Activated CD4-positive, alpha-beta T cell treated with anti-CD3 and anti-CD28 coated beads, Interleukin-2, amount 50 U/mL, for 16 hours (primary cell): ENCODE data around the gene CCDC51.
"Not testable (repeated sequence)": the region's sequence is repeated elsewhere in the genome, so short reads cannot be mapped to it uniquely, and the experiment has no call there.

Experiments used
- DNase-seq: peaks from one replicate; pipeline ENCODE4 v3.0.0-alpha.2; 2020

CCDC51 gene

DNA sequence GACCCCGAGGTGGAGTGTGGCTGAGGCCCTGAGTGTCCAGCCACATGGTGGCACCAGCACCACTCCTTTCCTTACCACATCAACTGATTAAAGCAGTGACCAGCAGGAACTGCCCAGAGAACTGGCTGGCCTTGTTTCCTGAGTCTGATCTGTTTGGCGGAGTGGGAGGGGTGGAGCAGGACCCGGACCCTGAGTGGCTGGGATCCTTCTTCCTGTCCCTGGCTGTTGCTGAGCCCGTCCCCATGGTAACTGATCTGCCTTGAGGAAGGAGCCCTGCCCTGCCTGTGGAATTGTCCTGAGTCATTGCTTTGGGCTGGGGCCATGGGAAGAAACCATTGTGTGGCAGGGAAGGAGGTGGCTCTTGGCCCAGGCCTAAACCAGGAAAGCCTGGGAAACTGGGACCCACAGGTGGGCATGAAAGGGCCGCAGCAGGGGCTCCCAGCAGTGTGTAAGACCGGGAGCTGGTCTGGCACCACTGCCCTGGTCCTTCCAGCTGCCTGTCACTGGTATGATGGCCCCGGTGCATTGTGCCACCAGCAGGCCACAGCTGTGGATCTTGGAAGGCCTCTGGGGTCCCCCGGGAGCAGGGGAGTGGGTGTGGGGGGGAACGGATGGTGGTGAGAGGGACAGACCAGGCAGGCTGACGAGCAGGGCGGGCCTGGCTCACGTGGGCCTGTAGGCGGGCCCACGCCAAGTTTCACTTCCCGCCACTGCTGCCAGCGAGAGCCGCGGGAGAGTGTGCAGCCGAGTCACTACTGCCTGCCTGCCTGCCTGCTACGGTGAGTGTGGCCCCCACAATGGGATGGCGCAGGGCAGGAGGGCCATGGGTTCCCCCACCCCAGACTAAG lies 25.8 kb upstream of the CCDC51 start:
- DNase-seq, result peak; percentile 89

DNA sequence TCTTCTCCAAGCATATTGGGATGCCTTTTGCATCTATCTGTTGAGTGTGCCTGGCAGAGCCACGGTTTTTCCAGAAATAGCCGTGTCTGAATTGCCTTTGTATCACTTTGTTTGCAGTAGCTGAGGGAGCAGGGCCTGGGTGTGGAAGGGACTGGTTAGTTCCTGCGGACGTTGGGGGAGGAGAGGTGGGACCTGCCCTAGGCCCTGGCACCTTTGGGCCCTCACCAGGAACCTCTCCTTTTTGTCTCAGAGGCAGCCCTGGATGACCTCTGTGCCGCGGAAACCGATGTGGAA lies 25.3 kb upstream of the CCDC51 start:
- DNase-seq, result no peak

DNA sequence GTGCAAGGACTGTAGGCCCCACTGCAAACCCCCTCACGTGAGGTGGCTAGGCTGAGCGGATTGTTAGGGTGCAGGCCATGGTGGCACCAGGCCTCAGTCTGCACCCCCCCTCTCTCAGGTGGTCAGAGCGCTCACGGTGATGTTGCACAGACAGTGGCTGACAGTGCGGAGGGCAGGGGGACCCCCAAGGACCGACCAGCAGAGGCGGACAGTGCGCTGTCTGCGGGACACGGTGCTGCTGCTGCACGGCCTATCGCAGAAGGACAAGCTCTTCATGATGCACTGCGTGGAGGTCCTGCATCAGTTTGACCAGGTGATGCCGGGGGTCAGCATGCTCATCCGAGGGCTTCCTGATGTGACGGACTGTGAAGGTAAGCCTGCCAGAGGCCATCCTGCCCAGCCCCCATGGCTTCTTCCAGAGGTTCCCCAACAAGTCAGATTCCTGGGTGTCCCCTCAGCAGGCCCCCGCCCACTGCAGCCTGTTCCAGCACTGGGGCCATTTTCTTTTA lies 24.8 kb upstream of the CCDC51 start:
- no peak for DNase-seq

DNA sequence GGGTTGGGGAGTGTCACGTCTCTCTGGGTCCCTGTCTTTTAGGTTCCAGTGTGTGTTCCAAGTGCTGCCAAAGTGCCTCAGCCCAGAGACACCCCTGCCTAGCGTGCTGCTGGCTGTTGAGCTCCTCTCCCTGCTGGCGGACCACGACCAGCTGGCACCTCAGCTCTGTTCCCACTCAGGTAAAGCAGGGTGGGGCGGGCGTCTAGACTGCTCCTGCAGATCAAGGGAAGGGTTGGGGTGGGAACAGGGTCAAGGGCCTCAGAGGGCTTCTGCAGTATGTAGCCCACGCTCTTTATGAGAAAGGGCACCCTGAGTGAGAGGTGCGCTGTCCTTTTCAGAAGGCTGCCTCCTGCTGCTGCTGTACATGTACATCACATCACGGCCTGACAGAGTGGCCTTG lies 23.8 kb upstream of the CCDC51 start:
- no peak for DNase-seq

DNA sequence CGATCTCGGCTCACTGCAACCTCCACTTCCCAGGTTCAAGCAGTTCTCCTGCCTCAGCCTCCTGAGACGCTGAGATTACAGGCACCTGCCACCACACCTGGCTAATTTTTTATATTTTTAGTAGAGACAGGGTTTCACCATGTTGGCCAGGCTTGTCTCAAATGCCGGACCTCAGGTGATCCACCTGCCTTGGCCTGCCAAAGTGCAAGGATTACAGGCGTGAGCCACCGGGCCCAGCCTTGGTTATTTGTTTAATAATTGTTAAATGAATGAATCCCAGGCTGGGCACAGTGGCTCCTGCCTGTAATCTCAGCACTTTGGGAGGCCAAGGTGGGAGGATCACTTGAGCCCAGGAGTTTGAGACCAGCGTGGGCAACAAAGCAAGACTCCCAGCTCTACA lies 21.8 kb upstream of the CCDC51 start:
- DNase-seq, result not testable (repeated sequence)

DNA sequence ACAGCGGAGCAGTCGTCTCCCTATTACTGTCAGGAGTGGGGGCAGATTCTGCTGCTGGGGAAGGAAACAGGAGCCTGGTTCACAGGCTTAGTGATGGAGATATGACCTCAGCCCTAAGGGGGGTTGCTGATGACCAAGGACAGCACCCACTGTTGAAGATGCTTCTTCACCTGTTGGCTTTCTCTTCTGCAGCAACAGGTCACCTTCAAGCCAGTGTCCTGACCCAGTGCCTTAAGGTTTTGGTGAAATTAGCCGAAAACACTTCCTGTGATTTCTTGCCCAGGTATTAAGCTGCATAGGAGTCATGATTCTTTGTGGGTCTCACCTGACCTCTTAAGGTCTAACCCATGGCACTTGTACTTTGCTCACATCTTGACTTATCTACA lies 20.6 kb upstream of the CCDC51 start:
- no peak for DNase-seq

DNA sequence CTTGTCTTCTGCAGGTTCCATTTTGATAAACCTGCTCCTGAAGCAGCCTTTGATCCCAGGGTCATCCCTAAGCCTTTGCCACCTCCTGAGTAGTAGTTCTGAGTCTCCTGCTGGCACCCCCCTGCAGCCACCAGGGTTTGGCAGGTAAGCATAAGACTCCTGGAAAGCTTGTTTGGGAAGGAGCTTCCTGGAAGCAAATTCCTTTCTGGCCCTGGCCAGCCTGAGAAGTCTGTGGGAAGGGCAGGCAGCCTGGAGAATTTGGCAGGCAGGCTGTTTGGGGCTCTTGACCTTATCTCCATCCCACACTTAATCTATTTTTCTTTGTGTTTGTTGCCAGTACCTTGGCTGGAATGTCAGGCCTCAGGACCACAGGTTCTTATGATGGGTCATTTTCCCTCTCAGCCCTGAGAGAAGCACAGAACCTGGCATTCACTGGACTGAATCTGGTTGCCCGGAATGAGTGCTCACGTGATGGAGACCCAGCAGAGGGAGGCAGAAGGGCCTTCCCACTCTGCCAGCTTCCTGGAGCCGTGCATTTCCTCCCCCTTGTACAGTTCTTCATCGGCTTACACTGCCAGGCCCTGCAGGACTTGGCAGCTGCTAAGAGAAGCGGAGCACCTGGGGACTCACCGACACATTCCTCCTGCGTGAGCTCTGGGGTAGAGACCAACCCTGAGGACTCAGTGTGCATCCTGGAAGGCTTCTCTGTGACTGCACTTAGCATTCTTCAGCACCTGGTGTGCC lies 20.0 kb upstream of the CCDC51 start:
- DNase-seq, result no peak

DNA sequence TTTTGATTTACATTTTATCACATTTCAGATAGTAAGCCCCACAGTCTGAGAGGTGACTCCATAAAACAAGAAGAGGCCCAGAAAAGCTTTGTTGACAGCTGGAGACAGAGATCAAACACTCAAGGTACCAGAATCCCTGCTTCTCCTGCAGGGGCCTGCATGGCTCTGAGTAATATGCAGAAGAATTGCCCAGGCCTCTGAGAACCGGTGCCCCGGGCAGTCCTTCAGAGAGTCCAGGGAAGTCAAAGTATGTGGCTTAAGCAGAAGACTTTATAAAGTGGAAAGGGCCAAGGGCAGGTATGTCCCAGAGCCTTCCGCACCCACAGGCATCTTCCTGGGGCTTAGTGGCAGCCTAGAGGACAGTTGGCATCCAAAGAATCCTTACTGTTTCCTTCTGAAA lies 19.4 kb upstream of the CCDC51 start:
- no peak for DNase-seq

DNA sequence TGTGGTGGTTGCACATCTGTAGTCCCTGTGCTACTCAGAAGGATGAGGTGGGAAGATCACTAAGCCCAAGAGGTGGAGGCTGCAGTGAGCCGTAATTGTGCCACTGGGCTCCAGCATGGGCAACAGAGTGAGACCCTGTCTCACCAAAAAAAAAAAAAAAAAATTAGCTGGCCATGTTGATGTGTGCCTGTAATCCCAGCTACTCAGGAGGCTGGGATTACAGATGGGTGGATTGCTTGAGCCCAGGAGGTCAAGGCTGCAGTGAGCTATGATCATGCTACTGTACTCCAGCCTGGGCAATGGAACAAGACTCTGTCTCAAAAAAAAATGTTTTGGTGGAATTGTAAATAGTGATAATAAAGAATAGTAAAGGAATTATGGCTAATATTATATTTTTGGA lies 16.5 kb upstream of the CCDC51 start:
- DNase-seq, result no peak

DNA sequence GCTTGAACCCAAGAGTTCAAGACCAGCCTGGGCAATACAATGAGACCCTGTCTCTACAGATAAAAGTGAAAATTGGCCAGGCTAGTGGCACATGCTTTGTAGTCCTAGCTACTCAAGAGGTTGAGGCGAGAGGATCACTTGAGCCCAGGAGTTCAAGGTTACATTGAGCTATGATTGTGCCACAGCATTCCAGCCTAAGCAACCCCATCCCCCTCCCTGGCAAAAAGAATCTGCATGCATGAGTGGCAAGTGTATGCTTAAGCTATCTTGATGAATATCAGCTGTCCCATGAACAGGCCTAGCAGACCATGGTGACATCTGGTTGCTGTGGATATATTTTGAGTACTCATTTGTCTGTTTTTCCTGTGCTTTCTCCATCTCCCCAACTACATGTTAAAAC lies 11.4 kb upstream of the CCDC51 start:
- no peak for DNase-seq

DNA sequence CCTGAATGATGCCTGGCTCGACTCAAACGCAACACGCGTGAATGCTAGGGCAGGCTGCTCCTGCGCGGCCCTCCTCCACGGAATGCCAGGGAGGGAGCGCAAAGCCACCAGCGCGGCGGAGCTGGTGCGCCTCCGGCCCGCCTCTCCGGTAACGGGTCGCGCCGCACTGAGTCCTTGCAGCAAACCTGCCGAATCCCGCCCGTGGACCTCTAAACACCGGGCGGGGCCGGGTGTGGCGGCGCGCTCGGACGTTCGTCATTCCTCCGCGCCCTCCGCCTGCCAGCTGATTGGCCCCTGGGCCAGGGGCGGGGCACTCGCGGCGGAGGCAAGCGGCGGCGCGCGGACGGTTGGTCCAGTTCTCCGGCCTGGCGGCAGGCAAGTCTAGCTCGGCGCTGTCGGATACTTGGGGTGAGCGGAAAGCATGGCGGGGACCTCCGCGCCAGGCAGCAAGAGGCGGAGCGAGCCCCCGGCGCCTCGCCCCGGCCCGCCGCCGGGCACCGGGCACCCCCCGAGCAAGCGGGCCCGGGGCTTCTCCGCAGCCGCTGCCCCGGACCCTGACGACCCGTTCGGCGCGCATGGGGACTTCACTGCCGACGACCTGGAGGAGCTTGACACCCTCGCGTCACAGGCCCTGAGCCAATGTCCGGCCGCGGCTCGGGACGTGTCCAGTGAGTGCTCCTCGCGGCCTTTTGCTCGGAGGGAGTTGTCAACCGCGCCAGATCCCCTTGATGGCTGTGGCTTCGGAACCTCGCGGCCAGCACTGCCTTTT lies 6.7 kb upstream of the CCDC51 start, which contains the start of gene ATRIP:
Gene ATRIP, plus strand, starts transcription at position 313 of the 769 bp plus-strand sequence. Its CDS starts 109 bp downstream, at position 422.
- DNase-seq, result peak; percentile 89

DNA sequence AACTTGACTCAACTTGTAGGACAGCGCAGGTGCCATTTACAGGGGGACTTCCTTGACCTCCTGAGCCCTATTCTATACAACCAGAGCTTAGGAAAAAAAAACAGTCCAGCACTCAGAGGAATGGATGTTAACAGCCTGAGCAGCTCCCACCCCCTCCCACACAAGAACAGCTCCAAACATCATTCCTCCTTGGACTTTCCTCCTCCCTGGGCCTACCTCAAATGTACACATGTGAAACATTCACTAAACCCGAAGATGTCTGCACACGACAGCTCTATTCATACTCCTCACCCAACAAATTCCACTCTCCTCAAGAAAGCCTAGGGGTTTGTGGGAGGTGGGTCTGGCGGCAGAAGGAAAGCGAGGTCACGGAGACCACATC lies 6.1 kb upstream of the CCDC51 start:
- DNase-seq, result no peak

DNA sequence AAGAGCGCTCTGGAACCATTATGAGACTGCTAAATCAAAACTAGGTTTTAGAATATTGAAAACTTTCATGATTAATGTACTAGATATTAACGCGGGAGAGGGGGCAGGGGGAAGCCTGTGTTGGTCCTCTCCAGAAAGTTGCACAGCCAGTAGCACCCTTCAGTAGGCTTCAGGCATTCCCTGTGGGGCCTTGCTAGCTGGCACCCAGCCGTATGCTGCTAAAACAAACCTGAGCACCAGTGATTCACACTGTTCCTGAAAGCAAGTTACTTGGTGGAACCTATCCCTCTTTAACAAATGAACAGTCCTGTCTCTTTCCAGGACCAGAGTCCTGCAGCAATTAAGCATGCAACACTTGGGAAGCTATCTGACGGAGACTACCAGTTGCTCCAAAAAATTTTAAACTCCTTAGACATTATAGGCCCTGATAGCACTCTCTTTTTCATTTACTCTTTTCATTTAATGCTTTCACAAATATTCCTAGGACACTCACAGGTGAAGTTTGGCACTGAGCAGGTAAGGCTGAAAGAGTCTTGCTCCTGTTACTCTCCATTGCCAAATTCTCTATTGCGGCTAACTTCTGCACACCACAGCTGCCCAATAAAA lies 5.5 kb upstream of the CCDC51 start:
- DNase-seq, result no peak

DNA sequence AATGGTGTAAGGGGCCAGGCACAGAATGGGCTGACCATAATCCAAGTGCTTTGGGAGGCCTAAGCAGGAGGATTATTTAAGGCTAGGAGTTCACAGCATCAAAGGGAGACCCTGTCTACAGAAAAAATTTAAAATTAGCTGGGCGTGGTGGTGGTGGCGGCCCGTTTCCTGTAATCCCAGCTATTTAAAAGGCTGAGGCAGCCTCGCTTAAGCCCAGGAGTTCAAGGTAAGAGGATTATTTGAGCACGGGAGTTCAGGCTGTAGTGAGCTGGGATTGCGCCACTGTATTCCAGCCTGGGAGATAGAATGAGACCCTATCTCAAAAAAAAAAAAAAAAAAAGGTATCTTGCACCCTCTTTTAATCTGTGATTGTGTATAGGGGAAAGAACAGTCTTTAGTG lies 2.0 kb upstream of the CCDC51 start:
- DNase-seq, result no peak

DNA sequence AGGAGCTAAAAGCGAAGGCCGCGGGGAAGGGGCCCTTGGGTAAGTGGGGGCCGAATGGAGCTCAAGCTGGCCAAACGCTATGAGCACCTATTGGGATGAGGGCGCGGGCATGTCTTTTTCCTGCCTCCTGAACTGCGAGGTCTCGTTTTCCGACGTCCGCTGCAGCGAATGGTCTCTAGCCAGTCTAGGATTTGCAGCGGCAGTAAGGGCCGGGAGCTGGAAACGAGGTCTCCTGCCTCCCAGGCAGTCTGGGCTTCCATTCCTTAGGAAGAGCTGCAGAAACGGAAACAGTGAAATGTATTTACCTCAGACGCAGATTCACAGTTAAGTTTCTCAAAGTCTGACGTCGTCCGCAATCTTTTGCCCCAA lies 655 bp upstream of the CCDC51 start:
- no peak for DNase-seq

DNA sequence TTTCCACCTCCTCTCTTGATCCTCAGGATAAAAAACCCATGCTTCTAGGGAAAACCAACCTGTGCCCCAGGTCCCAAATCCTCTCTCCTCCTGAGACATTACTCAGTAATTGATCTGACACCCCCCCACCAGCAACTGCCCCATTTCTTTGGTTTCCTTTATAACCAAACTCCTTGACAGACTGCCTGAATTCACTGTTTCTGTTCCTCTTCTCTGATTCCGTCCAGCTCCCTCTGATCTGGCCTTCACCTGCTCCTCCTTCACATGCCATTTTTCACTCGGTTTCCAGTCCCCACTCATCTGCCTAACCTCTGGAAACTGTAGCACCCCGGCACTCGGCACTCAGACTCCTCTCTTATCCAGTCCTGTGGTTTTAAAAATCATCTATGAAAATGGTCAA lies 2.1 kb downstream of the CCDC51 start:
- no peak for DNase-seq

DNA sequence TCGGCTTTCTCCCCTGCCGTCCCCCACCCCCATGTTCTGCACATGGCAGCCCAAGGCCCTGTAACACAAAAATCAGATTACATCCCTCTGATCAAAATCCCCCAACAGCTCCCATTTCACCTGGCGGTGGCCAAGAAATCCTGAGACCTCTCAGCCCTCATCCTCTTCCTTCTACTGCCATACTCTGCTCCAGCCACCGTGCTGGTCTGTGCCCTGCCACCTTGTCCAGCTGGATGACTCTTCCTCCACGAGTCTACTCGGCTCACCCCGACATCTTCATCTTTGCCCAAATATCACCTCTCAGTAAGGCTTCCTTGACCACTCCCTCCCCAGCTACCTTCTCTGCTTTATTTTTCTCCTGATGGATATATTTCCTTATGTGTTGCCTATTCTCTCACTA lies 3.1 kb downstream of the CCDC51 start:
- DNase-seq, result no peak

DNA sequence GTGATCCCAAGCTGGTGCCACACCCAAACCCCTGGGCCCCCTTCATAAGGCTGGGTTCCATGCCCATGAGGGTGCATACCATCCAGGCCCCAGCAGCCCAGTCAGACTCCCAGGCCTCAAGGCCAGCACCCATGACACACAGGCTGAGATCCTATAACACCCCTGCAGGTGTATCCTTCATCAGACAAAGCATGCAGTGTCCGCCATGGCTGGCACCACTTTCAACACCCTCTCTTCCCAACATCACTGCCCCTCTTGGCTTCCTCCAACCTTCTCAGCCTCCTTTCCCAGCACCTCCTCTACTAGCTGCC lies 3.5 kb downstream of the CCDC51 start:
- no peak for DNase-seq

DNA sequence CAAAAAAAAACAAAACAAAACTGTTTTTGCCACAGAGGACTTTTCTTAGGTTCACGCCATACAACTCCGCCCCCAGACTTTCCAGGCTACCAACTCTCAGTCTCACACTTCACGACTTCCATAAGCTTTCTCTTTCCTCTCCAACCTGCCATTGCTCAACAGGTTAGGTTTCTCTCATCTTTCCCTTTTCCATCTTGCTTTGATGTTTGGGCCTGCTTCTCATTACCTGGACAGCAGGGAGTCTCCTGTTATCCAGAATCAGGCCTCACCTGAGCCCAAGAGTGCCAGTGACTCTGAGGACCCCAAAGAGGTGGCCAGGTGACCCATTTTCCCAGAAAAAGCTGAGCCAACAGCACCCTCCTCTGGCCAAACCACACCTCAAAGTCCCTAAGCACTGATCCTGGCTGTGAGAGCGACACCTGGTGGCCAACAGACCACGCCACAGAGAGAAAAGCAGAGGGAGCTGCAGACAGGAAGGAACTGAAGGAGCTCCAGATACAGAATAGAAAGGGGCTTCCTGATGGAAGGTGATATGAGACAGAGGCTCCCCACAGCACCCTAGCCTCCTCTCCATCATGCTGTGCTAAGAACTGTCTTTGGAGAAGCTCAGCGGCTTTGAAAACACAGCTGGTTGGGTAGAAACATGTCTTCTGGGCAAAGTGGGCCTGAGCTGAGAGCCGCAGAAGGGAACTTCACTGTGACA lies 4.0 kb downstream of the CCDC51 start:
- DNase-seq, result peak; percentile 89

DNA sequence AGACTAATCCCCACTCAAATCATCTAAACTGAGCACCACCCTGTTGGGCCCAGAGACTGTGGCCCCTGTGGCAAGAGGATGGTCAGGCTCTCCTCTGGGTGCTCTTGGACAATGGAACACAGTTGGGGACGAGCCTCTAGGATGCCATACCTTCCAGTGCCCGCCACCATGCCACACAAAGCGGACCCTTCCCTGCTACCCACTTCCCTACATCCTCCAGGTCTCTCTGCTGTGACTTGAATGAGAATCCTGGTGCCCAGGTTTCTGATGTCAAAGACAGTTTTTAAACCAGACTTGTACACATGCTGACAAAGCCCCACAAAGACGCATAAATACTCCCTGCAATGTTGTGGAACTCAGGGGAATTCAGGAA lies 4.7 kb downstream of the CCDC51 start:
- no peak for DNase-seq

DNA sequence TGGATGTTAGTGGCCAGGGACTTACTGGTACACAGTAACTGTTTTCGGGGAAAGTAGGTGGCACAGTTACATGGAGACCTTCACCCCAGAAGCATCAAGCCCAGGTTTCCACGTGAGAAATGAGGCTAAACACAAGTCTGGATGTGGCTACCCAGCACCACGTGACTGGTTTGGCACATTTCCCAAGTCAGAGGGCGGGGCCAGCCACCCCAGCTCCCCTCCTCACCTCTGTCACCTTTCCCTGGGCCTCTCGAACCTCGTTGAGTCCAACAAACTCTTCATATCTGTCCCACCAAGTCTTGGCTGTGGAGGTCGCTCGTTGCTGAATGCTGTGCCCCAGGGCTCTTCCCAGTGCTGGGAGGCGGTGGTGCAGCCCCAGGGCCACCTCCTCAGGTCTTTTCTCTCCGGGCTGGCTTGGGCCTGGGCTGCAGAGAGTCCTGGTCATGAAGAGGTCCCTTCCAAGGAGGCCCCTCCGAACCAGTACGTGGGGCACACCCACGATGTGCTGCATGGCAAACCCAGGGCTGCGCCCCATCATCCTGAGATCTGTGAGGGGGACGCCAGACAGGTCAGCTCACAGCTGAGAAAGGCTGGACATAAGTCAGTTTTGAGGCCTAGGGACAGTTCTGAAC lies 5.2 kb downstream of the CCDC51 start:
- DNase-seq, result no peak

DNA sequence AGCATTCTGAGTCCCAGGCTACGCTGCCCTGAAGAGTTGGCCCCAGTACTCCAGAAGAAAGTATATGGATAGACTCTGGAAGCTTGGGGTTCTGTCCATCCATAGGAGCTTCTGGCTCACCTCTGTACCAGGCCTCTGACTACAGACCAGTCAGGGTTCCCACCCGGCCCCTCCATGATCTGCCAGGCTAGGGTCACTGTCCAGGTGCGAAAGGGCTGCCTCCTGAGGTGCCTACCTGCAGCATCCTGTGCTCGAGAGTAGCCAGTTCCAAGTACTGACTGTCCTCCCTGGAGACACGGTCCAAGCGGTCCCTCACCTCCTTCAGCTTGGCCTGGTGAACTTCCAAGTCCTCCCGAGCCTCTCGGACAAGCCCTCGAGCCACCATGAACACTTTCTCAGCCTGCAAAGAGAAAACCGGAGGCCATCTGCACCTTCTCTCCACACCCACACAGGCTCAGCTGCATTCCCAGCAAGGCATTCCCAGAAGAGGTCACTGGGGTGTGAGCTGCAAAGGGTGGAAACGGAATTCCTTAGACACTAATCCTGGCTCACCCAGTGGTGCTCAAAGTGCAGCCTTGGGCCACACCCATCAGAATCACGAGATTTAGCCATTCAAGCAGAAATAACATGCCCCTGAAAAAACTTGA lies 6.3 kb downstream of the CCDC51 start:
- no peak for DNase-seq
